Skin of body (tissue), 2 donors: Measurements from ENCODE around the gene PAAF1. TPM values are rescaled to one million over a fixed set of nuclear protein-coding genes. Genes with fewer than 3 reads are reported as not detected.

Experiments used
- DNase-seq: peaks from one replicate; lab custom pipeline; 2025; lab: John Stamatoyannopoulos, UW
- total RNA-seq: library from RNA; depleted of rRNA; stranded (reverse); fragments of >200 nt; gene quantifications from one replicate; pipeline ENCODE4 v1.2.3, GENCODE V29; 2014

The PAAF1 gene, protein sequence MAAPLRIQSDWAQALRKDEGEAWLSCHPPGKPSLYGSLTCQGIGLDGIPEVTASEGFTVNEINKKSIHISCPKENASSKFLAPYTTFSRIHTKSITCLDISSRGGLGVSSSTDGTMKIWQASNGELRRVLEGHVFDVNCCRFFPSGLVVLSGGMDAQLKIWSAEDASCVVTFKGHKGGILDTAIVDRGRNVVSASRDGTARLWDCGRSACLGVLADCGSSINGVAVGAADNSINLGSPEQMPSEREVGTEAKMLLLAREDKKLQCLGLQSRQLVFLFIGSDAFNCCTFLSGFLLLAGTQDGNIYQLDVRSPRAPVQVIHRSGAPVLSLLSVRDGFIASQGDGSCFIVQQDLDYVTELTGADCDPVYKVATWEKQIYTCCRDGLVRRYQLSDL
- 14.3 TPM for total RNA-seq

DNA sequence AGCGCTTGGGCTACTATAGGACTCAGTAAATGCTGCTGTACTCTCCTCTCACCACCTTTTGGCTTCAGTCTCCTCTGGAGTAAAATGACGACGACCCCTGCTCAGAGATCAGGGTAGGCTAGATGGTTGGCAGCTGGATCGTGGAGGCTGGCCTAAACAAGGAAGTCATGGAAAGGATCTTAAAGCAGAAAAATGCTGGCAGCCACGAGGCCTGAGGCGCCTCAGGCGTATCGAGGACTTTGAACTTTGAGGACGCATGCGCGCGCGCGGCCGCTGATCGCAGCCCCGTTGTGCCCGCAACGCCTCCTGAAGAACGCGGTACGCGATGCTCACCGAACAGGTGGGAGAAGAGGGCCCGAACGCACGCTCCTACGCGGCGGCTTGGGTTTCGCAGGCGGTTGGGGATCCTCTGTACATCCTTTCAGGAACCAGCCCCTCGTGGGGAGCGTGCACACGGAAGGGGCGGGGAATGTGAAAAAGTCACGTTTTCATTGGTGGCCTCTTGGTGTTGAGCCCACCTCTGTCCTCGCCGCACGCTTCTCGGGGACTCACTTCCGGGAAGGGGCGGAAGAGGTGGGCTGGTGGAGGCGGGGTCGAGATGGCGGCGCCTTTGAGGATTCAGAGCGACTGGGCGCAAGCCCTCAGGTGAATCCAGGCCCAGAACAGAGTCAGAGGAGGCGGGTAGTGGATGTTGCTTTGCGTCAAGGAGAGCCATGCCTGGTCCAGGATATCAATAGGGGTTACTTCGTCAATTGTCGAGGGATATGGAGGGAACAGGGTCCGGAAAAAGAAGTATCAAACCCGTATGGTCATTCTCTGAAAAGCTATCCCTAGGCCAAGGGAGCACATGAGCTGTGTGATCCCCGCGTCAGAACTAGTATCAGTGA, at the start of gene PAAF1, which contains the start of gene COA4:
Gene PAAF1 (plus strand): TSS at position 576 of the 887 bp plus-strand sequence. CDS start 23 bp downstream, at position 599.
Gene COA4 (minus strand): TSS at position 423 of the 887 bp plus-strand sequence. CDS start 3,468 bp downstream, outside the sequence.
- peak; percentile 98 for DNase-seq

DNA sequence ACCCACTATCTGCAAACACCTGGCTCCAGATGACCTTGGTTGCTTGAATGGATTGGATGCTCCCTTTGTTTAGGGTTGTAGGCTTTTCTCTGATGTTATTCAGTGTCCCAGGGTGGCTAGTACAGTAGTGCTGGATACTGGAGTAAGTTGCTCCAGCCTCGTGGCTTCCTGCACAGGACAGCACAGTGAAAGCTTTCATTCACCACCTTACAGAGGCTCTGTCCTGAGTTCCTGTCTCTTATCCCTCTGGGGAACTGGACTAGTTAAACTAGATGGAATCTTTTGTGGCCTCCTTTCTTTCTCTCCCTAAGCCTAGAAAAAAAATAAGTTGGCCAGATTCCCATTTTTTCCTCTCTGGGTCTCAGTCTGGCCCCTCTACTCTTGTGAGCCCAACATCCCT, 46.5 kb upstream of the PAAF1 start:
- DNase-seq = no peak

- no peak for DNase-seq
Measured at GRCh38 chr11:73833067-73833466, 43.7 kb upstream of the PAAF1 start.

- DNase-seq = no peak
Measured at GRCh38 chr11:73838443-73839122, 38.2 kb upstream of the PAAF1 start.

GRCh38 chr11:73839123-73839457, 37.7 kb upstream of the PAAF1 start:
- DNase-seq = no peak

DNA sequence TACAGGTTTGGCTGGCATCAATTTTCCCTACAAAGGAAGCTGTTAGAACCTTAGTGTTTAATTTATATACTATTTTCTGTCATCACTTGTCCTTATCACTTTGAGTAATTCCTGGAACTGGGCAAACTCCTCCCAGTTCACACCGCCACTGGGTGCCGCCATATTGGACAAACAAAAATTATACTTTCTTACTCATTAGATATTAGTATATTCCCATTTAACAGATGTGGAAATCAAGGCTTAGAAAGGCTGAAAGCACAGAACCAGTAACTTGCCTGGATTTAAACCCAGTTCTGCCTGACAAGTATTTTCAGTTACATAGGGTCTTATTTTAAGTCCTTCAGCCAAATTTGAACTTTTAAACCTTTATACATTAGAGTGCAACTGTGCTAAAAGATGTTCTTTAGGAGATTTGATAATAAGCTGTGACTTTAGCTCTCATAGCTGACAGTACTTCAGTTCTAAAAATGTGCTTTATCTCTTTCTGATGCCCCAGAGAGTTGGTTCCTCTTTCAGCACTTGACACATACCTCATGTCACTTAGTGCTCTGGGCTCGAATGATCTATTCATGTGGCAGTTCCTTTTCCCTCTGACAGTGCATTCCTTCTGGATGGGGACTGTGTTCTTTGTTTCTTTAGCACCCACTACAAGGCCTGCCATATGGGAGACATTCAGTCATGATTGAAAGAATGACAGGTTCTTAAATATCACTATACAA, 25.6 kb upstream of the PAAF1 start:
- DNase-seq = no peak

- no peak for DNase-seq
Measured at GRCh38 chr11:73852049-73852448, 24.8 kb upstream of the PAAF1 start.

GRCh38 chr11:73854680-73855079, 22.1 kb upstream of the PAAF1 start:
- no peak for DNase-seq

DNA sequence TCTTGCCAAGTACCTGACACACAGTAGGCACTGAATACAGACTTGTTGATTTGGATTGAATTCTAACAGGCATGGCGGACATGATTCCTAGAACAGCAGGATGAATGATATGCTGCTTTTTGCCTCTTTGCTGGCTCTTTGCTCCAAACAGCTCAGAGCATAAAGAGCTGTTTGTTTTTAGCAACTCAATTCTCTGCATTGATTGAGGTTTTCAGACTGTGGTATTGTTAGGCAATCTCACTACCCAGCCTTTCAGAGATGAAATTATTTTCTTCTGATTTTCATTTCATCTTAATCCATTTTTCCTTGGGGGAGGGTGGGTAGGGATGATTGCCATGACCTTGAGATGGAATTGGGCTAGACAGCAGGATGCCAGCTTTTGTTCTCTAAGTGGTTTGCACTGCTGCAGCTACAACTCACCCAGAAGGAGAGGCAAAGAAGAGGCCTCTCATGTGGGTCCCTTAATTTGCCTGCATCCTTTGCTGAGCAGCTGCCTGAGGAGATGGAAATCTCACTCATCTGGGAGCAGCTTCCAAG, 20.7 kb upstream of the PAAF1 start:
- DNase-seq = no peak

GRCh38 chr11:73859671-73860070, 17.1 kb upstream of the PAAF1 start:
- DNase-seq = no peak

DNA sequence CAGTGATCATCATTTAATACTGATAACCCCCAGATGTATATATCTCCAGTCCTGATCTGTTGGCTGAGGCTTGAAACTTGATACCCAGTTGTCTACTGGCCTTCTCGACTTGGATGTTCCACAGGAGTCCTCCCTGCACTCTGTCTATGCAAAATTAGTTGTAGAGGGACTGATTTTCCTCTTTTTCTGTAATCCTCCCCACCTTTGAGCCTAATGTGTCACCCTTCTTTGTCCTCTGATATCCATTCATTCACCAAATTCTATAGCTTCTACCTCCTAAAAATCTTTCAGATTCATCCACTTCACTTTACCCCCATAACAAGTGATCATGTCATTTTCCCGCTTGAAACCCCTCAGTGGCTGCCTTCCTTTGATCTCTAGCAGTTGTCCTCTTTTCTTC, 16.6 kb upstream of the PAAF1 start:
- no peak for DNase-seq

GRCh38 chr11:73862986-73863385, 13.8 kb upstream of the PAAF1 start:
- DNase-seq = no peak

- no peak for DNase-seq
Measured at GRCh38 chr11:73866095-73866579, 10.7 kb upstream of the PAAF1 start.

GRCh38 chr11:73866586-73866996, 10.2 kb upstream of the PAAF1 start:
- no peak for DNase-seq

- DNase-seq = no peak
Measured at GRCh38 chr11:73869332-73869949, 7.4 kb upstream of the PAAF1 start.

GRCh38 chr11:73870261-73870660, 6.5 kb upstream of the PAAF1 start:
- no peak for DNase-seq

DNA sequence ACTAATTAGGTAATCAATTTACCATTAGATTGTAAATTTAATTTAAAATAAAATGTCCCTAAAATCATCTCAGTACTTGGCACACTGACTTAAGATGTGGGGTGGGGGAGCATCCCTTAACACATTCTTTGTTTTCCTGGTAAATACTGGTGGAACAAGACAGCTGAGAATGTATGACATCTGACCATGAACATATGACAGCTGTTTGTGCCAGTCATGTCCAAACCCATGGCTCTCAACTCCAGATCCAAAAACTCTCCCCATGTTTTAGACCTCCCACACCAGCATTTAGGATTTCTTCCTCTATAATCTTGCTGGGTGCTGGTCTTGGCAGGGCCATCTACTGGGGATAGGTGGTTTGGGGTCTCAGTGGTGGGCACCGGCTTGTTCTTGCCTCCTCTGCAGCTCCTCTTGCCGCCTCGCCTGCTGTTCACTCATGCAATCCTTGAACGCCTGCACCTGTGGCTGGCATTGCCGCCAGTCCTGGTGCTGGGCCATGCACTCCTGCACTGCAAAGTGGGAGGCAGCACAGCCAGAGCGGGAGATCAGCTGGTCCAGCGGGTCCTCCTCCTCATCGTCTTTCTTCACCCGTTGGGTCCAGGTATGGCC, 3.9 kb upstream of the PAAF1 start:
- DNase-seq = no peak

- no peak for DNase-seq
Measured at GRCh38 chr11:73875380-73875779, 1.4 kb upstream of the PAAF1 start.

DNA sequence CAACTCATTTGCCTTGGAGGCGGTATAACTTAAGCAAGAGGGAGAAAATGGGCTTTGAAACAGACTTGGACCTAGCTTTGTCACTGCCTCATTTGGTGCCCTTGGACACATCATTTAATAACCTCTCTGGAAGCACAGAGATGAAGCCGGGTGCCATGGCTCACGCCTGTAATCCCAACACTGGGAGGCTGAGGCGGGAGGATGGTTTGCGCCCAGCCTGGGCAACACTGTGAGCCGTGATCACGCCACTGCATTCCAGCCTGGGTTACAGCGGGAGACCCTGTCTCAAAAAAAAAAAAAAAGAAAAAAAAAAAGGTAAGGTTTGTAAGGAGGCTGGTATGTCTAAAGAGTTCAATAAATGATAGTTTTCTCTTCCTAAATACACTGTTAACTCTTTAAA, 959 bp upstream of the PAAF1 start:
- DNase-seq = no peak

DNA sequence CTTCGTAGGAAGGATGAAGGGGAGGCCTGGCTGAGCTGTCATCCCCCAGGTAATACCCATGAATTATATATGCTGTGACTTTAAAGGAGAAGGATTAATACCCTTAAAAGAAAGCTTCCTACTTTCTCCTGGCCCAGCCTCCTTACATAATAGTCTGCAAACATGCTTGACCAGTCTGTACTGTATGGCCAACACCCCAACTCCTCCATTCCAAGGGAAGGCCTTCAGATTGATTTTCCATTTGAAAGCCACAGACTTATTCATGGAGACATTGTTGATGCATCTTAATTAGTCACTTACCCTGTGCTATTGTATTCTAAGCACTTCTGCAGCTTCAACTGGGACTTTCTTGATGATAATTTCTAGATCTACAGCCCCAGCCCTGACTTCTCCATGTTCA, 2.0 kb downstream of the PAAF1 start:
- DNase-seq = no peak
